HG03469 (cell line): ENCODE results near the gene PTPRR.
A peak's percentile ranks its signal among the peaks of the same experiment; 100 is the strongest.

Experiments used
- ATAC-seq: cut with Tn5 transposase; IDR thresholded peaks from one replicate; pipeline ENCODE4 v1.9.1; 2021; ENCODE audit warnings: mild to moderate bottlenecking, moderate library complexity, moderate number of reproducible peaks; ENCODE audit not compliant: unreplicated experiment

PTPRR gene

GRCh38 chr12:70920251-70920851 is at the start of gene PTPRR:
Gene PTPRR (minus strand): TSS chr12:70920738. CDS start chr12:70920390, 348 bp downstream.
- no peak for ATAC-seq

- ATAC-seq, result no peak
These were observed 46.7 kb upstream of the PTPRR start for GRCh38 chr12:70966996-70967790.

GRCh38 chr12:70966046-70966445 is 45.5 kb upstream of the PTPRR start:
- no peak for ATAC-seq

GRCh38 chr12:70964867-70965510 is 44.5 kb upstream of the PTPRR start:
- no peak for ATAC-seq

GRCh38 chr12:70963081-70963660 is 42.6 kb upstream of the PTPRR start:
- no peak for ATAC-seq

GRCh38 chr12:70962226-70962794 is 41.8 kb upstream of the PTPRR start:
- peak; percentile 90 for ATAC-seq

GRCh38 chr12:70960484-70960883 is 39.9 kb upstream of the PTPRR start:
- no peak for ATAC-seq

GRCh38 chr12:70955415-70955814 is 34.9 kb upstream of the PTPRR start:
- no peak for ATAC-seq

GRCh38 chr12:70950451-70950850 is 29.9 kb upstream of the PTPRR start:
- ATAC-seq, result no peak

GRCh38 chr12:70948976-70949336 is 28.4 kb upstream of the PTPRR start:
- ATAC-seq, result no peak

GRCh38 chr12:70948236-70948975 is 27.9 kb upstream of the PTPRR start:
- no peak for ATAC-seq

- no peak for ATAC-seq
These were observed 15.8 kb upstream of the PTPRR start for GRCh38 chr12:70936203-70936813.

- ATAC-seq, result no peak
These were observed 12.6 kb upstream of the PTPRR start for GRCh38 chr12:70933133-70933532.

GRCh38 chr12:70929029-70929428 is 8.5 kb upstream of the PTPRR start:
- no peak for ATAC-seq

GRCh38 chr12:70928071-70928470 is 7.5 kb upstream of the PTPRR start:
- ATAC-seq, result no peak

- ATAC-seq, result no peak
These were observed 6.8 kb upstream of the PTPRR start for GRCh38 chr12:70927356-70927755.

GRCh38 chr12:70925539-70925938 is 5.0 kb upstream of the PTPRR start:
- ATAC-seq, result no peak

- ATAC-seq, result no peak
These were observed 353 bp upstream of the PTPRR start for GRCh38 chr12:70920891-70921290.

GRCh38 chr12:70919597-70920035 is 922 bp downstream of the PTPRR start:
- no peak for ATAC-seq

- no peak for ATAC-seq
These were observed 1.4 kb downstream of the PTPRR start for GRCh38 chr12:70919176-70919575.
